HepG2 (cell line): ENCODE measurements around the gene RELB. TPM values are rescaled to one million over a fixed set of nuclear protein-coding genes. Genes with fewer than 3 reads are reported as not detected.
A peak's percentile ranks its signal among the peaks of the same experiment; 100 is the strongest.

Experiments used
- KLF12 ChIP-seq: sonication (generic); formaldehyde crosslinking; IDR thresholded peaks from 2 replicates; pipeline ENCODE4 v1.4.0; 2020; ENCODE audit warnings: missing genetic modification reagents, borderline replicate concordance
- KLF15 ChIP-seq: sonication (generic); formaldehyde crosslinking; IDR thresholded peaks from 2 replicates; pipeline ENCODE4 v1.8.1; 2023; ENCODE audit warnings: borderline replicate concordance, mild to moderate bottlenecking, inconsistent platforms, missing genetic modification reagents, mixed read lengths
- MXD4 ChIP-seq: IDR thresholded peaks from 2 replicates; pipeline ENCODE4 v1.6.1; 2016; ENCODE audit warnings: mild to moderate bottlenecking, missing biosample characterization, missing genetic modification reagents
- NFIC ChIP-seq: IDR thresholded peaks from 2 replicates; pipeline ENCODE4 v1.6.1; 2012; ENCODE audit warnings: mild to moderate bottlenecking, low read length, inconsistent platforms
- PHF8 ChIP-seq: sonication (generic); formaldehyde crosslinking; IDR thresholded peaks from 2 replicates; pipeline ENCODE4 v1.5.0; 2020; ENCODE audit warnings: missing genetic modification reagents
- SCMH1 ChIP-seq: sonication (generic); formaldehyde crosslinking; IDR thresholded peaks from 2 replicates; pipeline ENCODE4 v1.9.0; 2021; ENCODE audit warnings: missing genetic modification reagents, mild to moderate bottlenecking, borderline replicate concordance
- STAG1 ChIP-seq: sonication (generic); formaldehyde crosslinking; IDR thresholded peaks from 2 replicates; pipeline ENCODE4 v1.4.0; 2020; ENCODE audit warnings: missing genetic modification reagents
- ZKSCAN5 ChIP-seq: sonication (generic); formaldehyde crosslinking; IDR thresholded peaks from 2 replicates; pipeline ENCODE4 v1.5.1; 2020; ENCODE audit warnings: mild to moderate bottlenecking, missing genetic modification reagents
- ZNF17 ChIP-seq: sonication (generic); formaldehyde crosslinking; IDR thresholded peaks from 2 replicates; pipeline ENCODE4 v1.5.0; 2020; ENCODE audit warnings: mild to moderate bottlenecking, missing genetic modification reagents
- ZNF180 ChIP-seq: sonication (generic); formaldehyde crosslinking; IDR thresholded peaks from 2 replicates; pipeline ENCODE4 v1.4.0; 2020; ENCODE audit warnings: low read depth, missing genetic modification reagents, borderline replicate concordance
- ZNF225 ChIP-seq: sonication (generic); formaldehyde crosslinking; IDR thresholded peaks from 2 replicates; pipeline ENCODE4 v1.4.0; 2020; ENCODE audit warnings: mild to moderate bottlenecking, missing genetic modification reagents
- ZNF235 ChIP-seq: sonication (generic); formaldehyde crosslinking; IDR thresholded peaks from 2 replicates; pipeline ENCODE4 v1.8.1; 2023; ENCODE audit warnings: mild to moderate bottlenecking, missing genetic modification reagents, borderline replicate concordance
- ZNF274 ChIP-seq: sonication (generic); formaldehyde crosslinking; IDR thresholded peaks from 2 replicates; pipeline ENCODE4 v1.5.1; 2020; ENCODE audit warnings: mild to moderate bottlenecking, missing genetic modification reagents
- ZNF543 ChIP-seq: sonication (generic); formaldehyde crosslinking; IDR thresholded peaks from 2 replicates; pipeline ENCODE4 v1.4.0; 2020; ENCODE audit warnings: mild to moderate bottlenecking, missing genetic modification reagents
- ZNF570 ChIP-seq: sonication (generic); formaldehyde crosslinking; IDR thresholded peaks from 2 replicates; pipeline ENCODE4 v1.4.0; 2020; ENCODE audit warnings: mild to moderate bottlenecking, missing genetic modification reagents, borderline replicate concordance
- ZNF674 ChIP-seq: sonication (generic); formaldehyde crosslinking; IDR thresholded peaks from 2 replicates; pipeline ENCODE4 v1.5.0; 2020; ENCODE audit warnings: low read depth, mild to moderate bottlenecking, missing genetic modification reagents
- ZNF724P ChIP-seq: sonication (generic); formaldehyde crosslinking; IDR thresholded peaks from 2 replicates; pipeline ENCODE4 v1.8.0; 2022; ENCODE audit warnings: missing genetic modification reagents, borderline replicate concordance
- ZNF75D ChIP-seq: sonication (generic); formaldehyde crosslinking; IDR thresholded peaks from 2 replicates; pipeline ENCODE4 v1.8.1; 2023; ENCODE audit warnings: missing genetic modification reagents, mild to moderate bottlenecking, borderline replicate concordance
- ZNF773 ChIP-seq: sonication (generic); formaldehyde crosslinking; IDR thresholded peaks from 2 replicates; pipeline ENCODE4 v1.4.0; 2020; ENCODE audit warnings: missing genetic modification reagents, borderline replicate concordance
- ZNF788 ChIP-seq: sonication (generic); formaldehyde crosslinking; IDR thresholded peaks from 2 replicates; pipeline ENCODE4 v1.5.0; 2020; ENCODE audit warnings: mild to moderate bottlenecking, missing genetic modification reagents, borderline replicate concordance
- ZNF790 ChIP-seq: sonication (generic); formaldehyde crosslinking; IDR thresholded peaks from 2 replicates; pipeline ENCODE4 v1.8.0; 2022; ENCODE audit warnings: missing genetic modification reagents, mild to moderate bottlenecking, borderline replicate concordance
- ZSCAN12 ChIP-seq: sonication (generic); formaldehyde crosslinking; IDR thresholded peaks from 2 replicates; pipeline ENCODE4 v1.9.0; 2021; ENCODE audit warnings: mild to moderate bottlenecking, missing genetic modification reagents
- ZSCAN22 ChIP-seq: sonication (generic); formaldehyde crosslinking; IDR thresholded peaks from 2 replicates; pipeline ENCODE4 v1.4.0; 2020; ENCODE audit warnings: mild to moderate bottlenecking, missing genetic modification reagents
- polyA plus RNA-seq, 8 experiments: library from polyadenylated mRNA; depleted of rRNA in 3 of 8; stranded (reverse) in 7 of 8; unstranded in 1 of 8; fragments of >200 nt; fragmentation: Illumina TruSeq in 4 of 8; extraction: Trizol in 4 of 8; gene quantifications; 2 replicates each; pipeline versions ENCODE4 v1.2.1 to v1.2.3, GENCODE V29; 2011 to 2016; ENCODE audit warnings: low read depth in 4 of 8, missing spikeins in 1 of 8, mixed read lengths in 1 of 8; ENCODE audit not compliant: insufficient read depth in 1 of 8
- total RNA-seq, 5 experiments: library from RNA; depleted of rRNA; stranded (reverse); fragments of >200 nt; fragmentation: Illumina TruSeq; extraction: Trizol; gene quantifications; 2 replicates each; pipeline ENCODE4 v1.2.3, GENCODE V29; 2016; ENCODE audit warnings: low read depth in 1 of 5
- TF ChIP-seq, protein P1 (sequence below): sonication (generic); formaldehyde crosslinking; IDR thresholded peaks from 2 replicates; pipeline ENCODE4 v1.5.1; 2020; ENCODE audit warnings: missing genetic modification reagents, mild to moderate bottlenecking, borderline replicate concordance
- TF ChIP-seq, protein P2 (sequence below): sonication (generic); formaldehyde crosslinking; IDR thresholded peaks from 2 replicates; pipeline ENCODE4 v1.8.1; 2023; ENCODE audit warnings: mild to moderate bottlenecking, moderate library complexity, missing genetic modification reagents
- TF ChIP-seq, protein P3 (sequence below): sonication (generic); formaldehyde crosslinking; IDR thresholded peaks from 2 replicates; pipeline ENCODE4 v1.4.0; 2020; ENCODE audit warnings: mild to moderate bottlenecking, missing genetic modification reagents

RELB gene
- total and polyA plus RNA-seq, 2 of the 13 experiments (the other 11 are each of a cell fraction or from before 2014, with no cell fraction given) = 1.9 to 3.5 TPM

DNA sequence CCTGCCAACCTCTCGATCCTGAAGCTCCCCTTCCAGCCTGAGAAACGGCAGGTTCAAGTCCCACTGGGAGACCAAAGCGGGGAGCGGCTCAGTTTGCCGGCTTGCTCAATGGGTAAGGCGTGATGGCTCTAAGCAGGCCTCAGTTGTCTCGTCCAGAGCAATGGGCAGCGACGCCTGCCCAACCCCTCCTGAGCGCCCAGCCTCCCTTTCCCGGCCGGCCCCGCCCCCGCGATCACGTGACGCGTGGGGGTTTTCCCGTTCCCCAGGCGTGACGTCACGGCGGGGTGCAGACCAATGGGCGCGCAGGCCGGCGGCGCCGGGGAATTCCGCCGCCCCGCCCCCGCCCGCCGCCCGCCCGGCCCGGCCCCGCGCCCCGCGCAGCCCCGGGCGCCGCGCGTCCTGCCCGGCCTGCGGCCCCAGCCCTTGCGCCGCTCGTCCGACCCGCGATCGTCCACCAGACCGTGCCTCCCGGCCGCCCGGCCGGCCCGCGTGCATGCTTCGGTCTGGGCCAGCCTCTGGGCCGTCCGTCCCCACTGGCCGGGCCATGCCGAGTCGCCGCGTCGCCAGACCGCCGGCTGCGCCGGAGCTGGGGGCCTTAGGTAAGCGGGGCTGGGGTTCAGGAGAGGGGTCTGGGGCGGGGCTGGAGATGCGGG is at the start of gene RELB (continued):
- TF ChIP-seq ZNF790 (CRISPR knock-in tag) (no peak), ZSCAN22 (CRISPR knock-in tag) (no peak), STAG1 (no peak), MXD4 (no peak; the same call in 1 of the 2 replicates), ZNF274 (CRISPR knock-in tag) (no peak), SCMH1 (CRISPR knock-in tag) (no peak), ZNF543 (CRISPR knock-in tag) (no peak), ZNF75D (CRISPR knock-in tag) (no peak), NFIC (no peak), ZNF724P (CRISPR knock-in tag) (no peak), KLF15 (CRISPR knock-in tag) (no peak), ZNF674 (CRISPR knock-in tag) (no peak), ZKSCAN5 (CRISPR knock-in tag) (no peak), ZNF788 (CRISPR knock-in tag) (peak; percentile 72; the same call in 1 of the 2 replicates), ZSCAN12 (no peak; the same call in 1 of the 2 replicates), KLF12 (CRISPR knock-in tag) (no peak), ZNF17 (CRISPR knock-in tag) (no peak), PHF8 (CRISPR knock-in tag) (peak; percentile 35; the same call in 1 of the 2 replicates), ZNF235 (no peak), ZNF570 (no peak), ZNF180 (CRISPR knock-in tag) (no peak), ZNF225 (CRISPR knock-in tag) (no peak), ZNF773 (no peak)
- TF ChIP-seq, protein P1, sequence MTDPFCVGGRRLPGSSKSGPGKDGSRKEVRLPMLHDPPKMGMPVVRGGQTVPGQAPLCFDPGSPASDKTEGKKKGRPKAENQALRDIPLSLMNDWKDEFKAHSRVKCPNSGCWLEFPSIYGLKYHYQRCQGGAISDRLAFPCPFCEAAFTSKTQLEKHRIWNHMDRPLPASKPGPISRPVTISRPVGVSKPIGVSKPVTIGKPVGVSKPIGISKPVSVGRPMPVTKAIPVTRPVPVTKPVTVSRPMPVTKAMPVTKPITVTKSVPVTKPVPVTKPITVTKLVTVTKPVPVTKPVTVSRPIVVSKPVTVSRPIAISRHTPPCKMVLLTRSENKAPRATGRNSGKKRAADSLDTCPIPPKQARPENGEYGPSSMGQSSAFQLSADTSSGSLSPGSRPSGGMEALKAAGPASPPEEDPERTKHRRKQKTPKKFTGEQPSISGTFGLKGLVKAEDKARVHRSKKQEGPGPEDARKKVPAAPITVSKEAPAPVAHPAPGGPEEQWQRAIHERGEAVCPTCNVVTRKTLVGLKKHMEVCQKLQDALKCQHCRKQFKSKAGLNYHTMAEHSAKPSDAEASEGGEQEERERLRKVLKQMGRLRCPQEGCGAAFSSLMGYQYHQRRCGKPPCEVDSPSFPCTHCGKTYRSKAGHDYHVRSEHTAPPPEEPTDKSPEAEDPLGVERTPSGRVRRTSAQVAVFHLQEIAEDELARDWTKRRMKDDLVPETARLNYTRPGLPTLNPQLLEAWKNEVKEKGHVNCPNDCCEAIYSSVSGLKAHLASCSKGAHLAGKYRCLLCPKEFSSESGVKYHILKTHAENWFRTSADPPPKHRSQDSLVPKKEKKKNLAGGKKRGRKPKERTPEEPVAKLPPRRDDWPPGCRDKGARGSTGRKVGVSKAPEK (CRISPR knock-in tag) = no peak
- TF ChIP-seq, protein P2, sequence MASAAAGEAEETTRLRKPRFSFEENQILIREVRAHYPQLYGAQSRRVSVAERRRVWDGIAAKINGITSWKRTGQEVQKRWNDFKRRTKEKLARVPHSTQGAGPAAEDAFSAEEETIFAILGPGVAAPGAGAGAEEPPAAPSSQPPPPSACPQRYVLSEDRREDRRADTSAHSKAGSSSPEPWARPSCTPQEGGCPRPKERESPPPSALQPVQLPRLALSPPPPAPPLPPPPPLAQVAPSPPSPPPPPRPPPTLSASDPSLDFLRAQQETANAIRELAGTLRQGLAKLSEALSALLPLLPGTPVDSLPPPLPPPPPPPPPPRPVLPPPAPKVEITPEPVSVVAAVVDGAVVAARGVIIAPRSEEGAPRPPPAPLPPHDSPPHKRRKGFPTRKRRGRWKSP (CRISPR knock-in tag) = no peak; the same call in 1 of the 2 replicates
- TF ChIP-seq, protein P3, sequence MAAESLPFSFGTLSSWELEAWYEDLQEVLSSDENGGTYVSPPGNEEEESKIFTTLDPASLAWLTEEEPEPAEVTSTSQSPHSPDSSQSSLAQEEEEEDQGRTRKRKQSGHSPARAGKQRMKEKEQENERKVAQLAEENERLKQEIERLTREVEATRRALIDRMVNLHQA = no peak
